GM19397 (cell line): ENCODE measurements around the gene ASB10.
A peak's percentile ranks its signal among the peaks of the same experiment; 100 is the strongest.

Experiments
- ATAC-seq: cut with Tn5 transposase; IDR thresholded peaks from one replicate; pipeline ENCODE4 v1.9.1; 2021; ENCODE audit warnings: mild to moderate bottlenecking, moderate library complexity; ENCODE audit not compliant: unreplicated experiment

The ASB10 gene

GRCh38 chr7:151189038-151189437 lies 2.0 kb upstream of the ASB10 start:
- no peak for ATAC-seq

GRCh38 chr7:151188252-151188542 lies 1.1 kb upstream of the ASB10 start:
- no peak for ATAC-seq

GRCh38 chr7:151187409-151188251 lies 580 bp upstream of the ASB10 start:
- ATAC-seq, result no peak

- no peak for ATAC-seq
Observed at GRCh38 chr7:151185762-151186639, 1.0 kb downstream of the ASB10 start.

GRCh38 chr7:151181011-151181431 lies 6.0 kb downstream of the ASB10 start:
- ATAC-seq, result no peak

- ATAC-seq, result no peak
Observed at GRCh38 chr7:151179946-151180345, 7.1 kb downstream of the ASB10 start.

GRCh38 chr7:151179287-151179860 lies 7.7 kb downstream of the ASB10 start:
- no peak for ATAC-seq

GRCh38 chr7:151178831-151179230 lies 8.2 kb downstream of the ASB10 start:
- ATAC-seq, result no peak

- no peak for ATAC-seq
Observed at GRCh38 chr7:151178236-151178635, 8.8 kb downstream of the ASB10 start.

- ATAC-seq, result no peak
Observed at GRCh38 chr7:151177310-151177709, 9.7 kb downstream of the ASB10 start.

GRCh38 chr7:151176401-151176800 lies 10.6 kb downstream of the ASB10 start:
- ATAC-seq, result no peak

- no peak for ATAC-seq
Observed at GRCh38 chr7:151175793-151176311, 11.2 kb downstream of the ASB10 start.

GRCh38 chr7:151175047-151175792 lies 11.8 kb downstream of the ASB10 start:
- ATAC-seq, result no peak

- ATAC-seq, result no peak
Observed at GRCh38 chr7:151174246-151175046, 12.6 kb downstream of the ASB10 start.

GRCh38 chr7:151173386-151174245 lies 13.4 kb downstream of the ASB10 start:
- no peak for ATAC-seq

- peak; percentile 66 for ATAC-seq
Observed at GRCh38 chr7:151172273-151173141, 14.5 kb downstream of the ASB10 start.

- ATAC-seq, result no peak
Observed at GRCh38 chr7:151168787-151169162, 18.3 kb downstream of the ASB10 start.
